ENCODE data around the gene ATP5F1E.

The ATP5F1E gene

GRCh38 chr20:59002388-59002787 is 29.7 kb downstream of the ATP5F1E start:
- TF ChIP-seq CTCF (IDR thresholded peaks at IDR 0.05; ENCODE audit: low read depth, low read length, missing control alignments): no peak
- DNase-seq (ENCODE audit: low read depth): no peak
- H3K4me3 ChIP-seq (ENCODE audit: low read depth, low read length): no peak overlapping the region

- no peak overlapping the region for H3K4me3 ChIP-seq (ENCODE audit: low read depth, low read length)
- TF ChIP-seq CTCF (IDR thresholded peaks at IDR 0.05; ENCODE audit: low read depth, low read length, missing control alignments): no peak
- DNase-seq (ENCODE audit: low read depth): no peak
These were observed 30.5 kb downstream of the ATP5F1E start for GRCh38 chr20:59001449-59002171.

- no peak overlapping the region for H3K4me3 ChIP-seq (ENCODE audit: low read depth, low read length)
- DNase-seq (ENCODE audit: low read depth): no peak
- TF ChIP-seq CTCF (IDR thresholded peaks at IDR 0.05; ENCODE audit: low read depth, low read length, missing control alignments): no peak
These were observed 31.1 kb downstream of the ATP5F1E start for GRCh38 chr20:59001068-59001448.

- DNase-seq (ENCODE audit: low read depth): no peak
- H3K4me3 ChIP-seq (ENCODE audit: low read depth, low read length): no peak overlapping the region
- no peak for TF ChIP-seq CTCF (IDR thresholded peaks at IDR 0.05; ENCODE audit: low read depth, low read length, missing control alignments)
These were observed 31.8 kb downstream of the ATP5F1E start for GRCh38 chr20:59000326-59000725.

GRCh38 chr20:58998656-58999055 is 33.5 kb downstream of the ATP5F1E start:
- no peak for TF ChIP-seq CTCF (IDR thresholded peaks at IDR 0.05; ENCODE audit: low read depth, low read length, missing control alignments)
- H3K4me3 ChIP-seq (ENCODE audit: low read depth, low read length): no peak overlapping the region

GRCh38 chr20:58997141-58997770 is 34.9 kb downstream of the ATP5F1E start:
- TF ChIP-seq CTCF (IDR thresholded peaks at IDR 0.05; ENCODE audit: low read depth, low read length, missing control alignments): no peak
- DNase-seq (ENCODE audit: low read depth): no peak
- no peak overlapping the region for H3K4me3 ChIP-seq (ENCODE audit: low read depth, low read length)

More at GRCh38 chr20:58998656-58999055, 33.5 kb downstream of the ATP5F1E start:
- no peak for DNase-seq (ENCODE audit: low read depth)

GRCh38 chr20:58996226-58996611 is 35.9 kb downstream of the ATP5F1E start:
- no peak for TF ChIP-seq CTCF (IDR thresholded peaks at IDR 0.05; ENCODE audit: low read depth, low read length, missing control alignments)
- no peak for DNase-seq (ENCODE audit: low read depth)
- H3K4me3 ChIP-seq (ENCODE audit: low read depth, low read length): no peak overlapping the region

Measured in GM12864 (cell line).